Choroid plexus epithelial cell (primary cell): ENCODE results near the gene ITPK1.
A peak's percentile ranks its signal among the peaks of the same experiment; 100 is the strongest.
"Not testable (repeated sequence)": the region's sequence is repeated elsewhere in the genome, so short reads cannot be mapped to it uniquely, and the experiment has no call there.

ENCODE experiments used
- DNase-seq: peaks from one replicate; pipeline ENCODE4 v3.0.0-alpha.2; 2010; ENCODE audit warnings: low read depth
- H3K4me3 ChIP-seq: 2 replicates; pipeline ENCODE4 v1.5.1; 2011; ENCODE audit warnings: low read depth, mild to moderate bottlenecking, control low read depth, low read length, moderate library complexity
- CTCF ChIP-seq: conservative IDR thresholded peaks from 2 replicates; pipeline ENCODE4 v1.5.1; 2011; ENCODE audit warnings: low read depth, mild to moderate bottlenecking, control low read depth, inconsistent platforms, low read length, moderate library complexity

Gene ITPK1

GRCh38 chr14:93064411-93065271 lies 51.1 kb downstream of the ITPK1 start:
- H3K4me3 ChIP-seq: no peak overlapping the region
- TF ChIP-seq CTCF: no peak
- DNase-seq: peak; percentile 64

GRCh38 chr14:93063393-93063792 lies 52.3 kb downstream of the ITPK1 start:
- no peak for DNase-seq
- no peak for TF ChIP-seq CTCF
- no peak overlapping the region for H3K4me3 ChIP-seq

GRCh38 chr14:93062890-93063289 lies 52.8 kb downstream of the ITPK1 start:
- no peak for DNase-seq
- no peak overlapping the region for H3K4me3 ChIP-seq
- no peak for TF ChIP-seq CTCF

- not testable (repeated sequence) for DNase-seq
Measured at GRCh38 chr14:93062013-93062412, 53.7 kb downstream of the ITPK1 start.

GRCh38 chr14:93061380-93062012 lies 54.2 kb downstream of the ITPK1 start:
- no peak for DNase-seq
- no peak overlapping the region for H3K4me3 ChIP-seq
- TF ChIP-seq CTCF: no peak

More at GRCh38 chr14:93062013-93062412, 53.7 kb downstream of the ITPK1 start:
- not testable (repeated sequence) for H3K4me3 ChIP-seq

GRCh38 chr14:93060841-93061240 lies 54.9 kb downstream of the ITPK1 start:
- no peak for TF ChIP-seq CTCF
- H3K4me3 ChIP-seq: no peak overlapping the region
- no peak for DNase-seq

GRCh38 chr14:93059917-93060545 lies 55.7 kb downstream of the ITPK1 start:
- DNase-seq: no peak
- TF ChIP-seq CTCF: no peak

More at GRCh38 chr14:93059917-93060545, 55.7 kb downstream of the ITPK1 start:
- H3K4me3 ChIP-seq: no peak overlapping the region
